K562 (cell line): ENCODE measurements around the gene PDZD2.

Source experiments
- E2F3 ChIP-seq: fragments of 250-450 bp; sonication (Bioruptor Pico); IDR thresholded peaks from 2 replicates; pipeline ENCODE4 v1.4.0; 2020; ENCODE audit warnings: mild to moderate bottlenecking
- HMG20A ChIP-seq: fragments of 450-650 bp; formaldehyde crosslinking; conservative IDR thresholded peaks from 2 replicates; pipeline ENCODE4 v1.4.0; 2020; ENCODE audit warnings: mild to moderate bottlenecking, mixed read lengths
- MECOM ChIP-seq: fragments of 250-450 bp; sonication (Bioruptor Pico); IDR thresholded peaks from 2 replicates; pipeline ENCODE4 v1.8.0; 2022; ENCODE audit warnings: inconsistent platforms
- NFIC ChIP-seq: fragments of 450-650 bp; IDR thresholded peaks from 2 replicates; pipeline ENCODE4 v1.6.1; 2017; ENCODE audit warnings: mild to moderate bottlenecking, inconsistent platforms
- NFXL1 ChIP-seq: fragments of 450-650 bp; formaldehyde crosslinking; IDR thresholded peaks from 2 replicates; pipeline ENCODE4 v1.4.0; 2021; ENCODE audit warnings: mild to moderate bottlenecking
- NR2C2 ChIP-seq, 2 experiments: fragments of 200-800 bp in 1 of 2; sonication (Bioruptor generic) in 1 of 2; sonication (generic) in 1 of 2; formaldehyde crosslinking in 1 of 2; IDR thresholded peaks; 2 replicates each; pipeline versions ENCODE4 v1.6.1 to v1.8.0; 2016 to 2022; ENCODE audit warnings: mild to moderate bottlenecking in 1 of 2, missing compliant biosample characterization in 1 of 2, missing genetic modification characterization in 1 of 2, missing genetic modification reagents in 1 of 2
- RHOXF2B ChIP-seq: fragments of 250-450 bp; sonication (Bioruptor Pico); conservative IDR thresholded peaks from 2 replicates; pipeline ENCODE4 v1.5.1; 2021
- ZBTB1 ChIP-seq: sonication (generic); formaldehyde crosslinking; IDR thresholded peaks from 2 replicates; pipeline ENCODE4 v1.8.1; 2023; ENCODE audit warnings: missing genetic modification reagents, low read depth, mild to moderate bottlenecking, borderline replicate concordance
- ZFP36 ChIP-seq: fragments of 150-350 bp; IDR thresholded peaks from 2 replicates; pipeline ENCODE4 v1.6.1; 2018; ENCODE audit warnings: low read length, low read depth; ENCODE audit not compliant: partially characterized antibody
- TF ChIP-seq, protein P1 (sequence below), 3 experiments: IDR thresholded peaks in 2 of 3; conservative IDR thresholded peaks in 1 of 3; 2 replicates each; pipeline ENCODE4 v1.5.1; 2011 to 2012; ENCODE audit warnings: low read length in 3 of 3, mild to moderate bottlenecking in 3 of 3, control low read depth in 2 of 3, improper control_type of control experiment in 1 of 3, inconsistent platforms in 1 of 3, low read depth in 1 of 3, mixed read lengths in 1 of 3, moderate library complexity in 1 of 3; ENCODE audit not compliant: insufficient read depth in 2 of 3
- TF ChIP-seq, protein P2 (sequence below): sonication (generic); formaldehyde crosslinking; IDR thresholded peaks from 2 replicates; pipeline ENCODE4 v1.8.0; 2022; ENCODE audit warnings: missing genetic modification reagents, mild to moderate bottlenecking, moderate library complexity, borderline replicate concordance
- TF ChIP-seq, protein P3 (sequence below): sonication (generic); formaldehyde crosslinking; IDR thresholded peaks from 2 replicates; pipeline ENCODE4 v1.9.0; 2022; ENCODE audit warnings: mild to moderate bottlenecking, missing genetic modification reagents
- TF ChIP-seq, protein P4 (sequence below): sonication (generic); formaldehyde crosslinking; IDR thresholded peaks from 2 replicates; pipeline ENCODE4 v1.8.0; 2022; ENCODE audit warnings: mild to moderate bottlenecking, missing genetic modification reagents

DNA sequence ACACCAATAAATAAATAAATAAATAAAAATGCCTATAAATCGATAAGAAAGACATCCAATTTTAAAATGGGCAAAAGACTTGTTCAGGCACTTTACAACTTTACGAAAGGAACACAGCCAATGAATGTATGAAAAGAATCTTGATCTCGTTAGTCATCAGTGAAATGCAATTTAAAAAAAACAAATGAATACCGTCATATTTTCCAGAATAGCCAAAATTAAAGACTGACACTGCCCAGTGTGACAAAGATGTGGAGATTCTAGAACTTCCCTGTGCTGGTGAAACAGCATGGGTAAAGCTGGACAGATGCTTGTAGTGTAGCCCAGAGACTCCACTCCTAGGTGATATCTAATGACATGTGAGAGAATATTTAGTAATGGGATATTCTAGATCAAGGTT is 408.1 kb downstream of the PDZD2 start:
- no peak for TF ChIP-seq NR2C2 (CRISPR knock-in tag; IDR thresholded peaks at IDR 0.05)
- no peak for TF ChIP-seq NR2C2 (tag; IDR thresholded peaks at IDR 0.05)
- no peak for TF ChIP-seq HMG20A (CRISPR knock-in tag)
- TF ChIP-seq, protein P1, sequence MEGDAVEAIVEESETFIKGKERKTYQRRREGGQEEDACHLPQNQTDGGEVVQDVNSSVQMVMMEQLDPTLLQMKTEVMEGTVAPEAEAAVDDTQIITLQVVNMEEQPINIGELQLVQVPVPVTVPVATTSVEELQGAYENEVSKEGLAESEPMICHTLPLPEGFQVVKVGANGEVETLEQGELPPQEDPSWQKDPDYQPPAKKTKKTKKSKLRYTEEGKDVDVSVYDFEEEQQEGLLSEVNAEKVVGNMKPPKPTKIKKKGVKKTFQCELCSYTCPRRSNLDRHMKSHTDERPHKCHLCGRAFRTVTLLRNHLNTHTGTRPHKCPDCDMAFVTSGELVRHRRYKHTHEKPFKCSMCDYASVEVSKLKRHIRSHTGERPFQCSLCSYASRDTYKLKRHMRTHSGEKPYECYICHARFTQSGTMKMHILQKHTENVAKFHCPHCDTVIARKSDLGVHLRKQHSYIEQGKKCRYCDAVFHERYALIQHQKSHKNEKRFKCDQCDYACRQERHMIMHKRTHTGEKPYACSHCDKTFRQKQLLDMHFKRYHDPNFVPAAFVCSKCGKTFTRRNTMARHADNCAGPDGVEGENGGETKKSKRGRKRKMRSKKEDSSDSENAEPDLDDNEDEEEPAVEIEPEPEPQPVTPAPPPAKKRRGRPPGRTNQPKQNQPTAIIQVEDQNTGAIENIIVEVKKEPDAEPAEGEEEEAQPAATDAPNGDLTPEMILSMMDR (IDR thresholded peaks at IDR 0.05 in 2 of 3, conservative IDR thresholded peaks at IDR 0.05 in 1 of 3; ENCODE audit: insufficient read depth in 2 of 3, low read depth in 1 of 3, low read length in 3 of 3): no peak
- no peak for TF ChIP-seq RHOXF2B (CRISPR knock-in tag)
- TF ChIP-seq, protein P2, sequence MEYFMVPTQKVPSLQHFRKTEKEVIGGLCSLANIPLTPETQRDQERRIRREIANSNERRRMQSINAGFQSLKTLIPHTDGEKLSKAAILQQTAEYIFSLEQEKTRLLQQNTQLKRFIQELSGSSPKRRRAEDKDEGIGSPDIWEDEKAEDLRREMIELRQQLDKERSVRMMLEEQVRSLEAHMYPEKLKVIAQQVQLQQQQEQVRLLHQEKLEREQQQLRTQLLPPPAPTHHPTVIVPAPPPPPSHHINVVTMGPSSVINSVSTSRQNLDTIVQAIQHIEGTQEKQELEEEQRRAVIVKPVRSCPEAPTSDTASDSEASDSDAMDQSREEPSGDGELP (CRISPR knock-in tag): no peak
- no peak for TF ChIP-seq ZFP36
- TF ChIP-seq, protein P3, sequence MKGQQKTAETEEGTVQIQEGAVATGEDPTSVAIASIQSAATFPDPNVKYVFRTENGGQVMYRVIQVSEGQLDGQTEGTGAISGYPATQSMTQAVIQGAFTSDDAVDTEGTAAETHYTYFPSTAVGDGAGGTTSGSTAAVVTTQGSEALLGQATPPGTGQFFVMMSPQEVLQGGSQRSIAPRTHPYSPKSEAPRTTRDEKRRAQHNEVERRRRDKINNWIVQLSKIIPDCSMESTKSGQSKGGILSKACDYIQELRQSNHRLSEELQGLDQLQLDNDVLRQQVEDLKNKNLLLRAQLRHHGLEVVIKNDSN: no peak
- TF ChIP-seq, protein P4, sequence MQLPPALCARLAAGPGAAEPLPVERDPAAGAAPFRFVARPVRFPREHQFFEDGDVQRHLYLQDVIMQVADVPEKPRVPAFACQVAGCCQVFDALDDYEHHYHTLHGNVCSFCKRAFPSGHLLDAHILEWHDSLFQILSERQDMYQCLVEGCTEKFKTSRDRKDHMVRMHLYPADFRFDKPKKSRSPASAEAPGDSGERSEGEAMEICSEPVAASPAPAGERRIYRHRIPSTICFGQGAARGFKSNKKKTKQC (CRISPR knock-in tag): no peak
- no peak for TF ChIP-seq ZBTB1 (CRISPR knock-in tag)
- TF ChIP-seq MECOM (CRISPR knock-in tag): no peak
- no peak for TF ChIP-seq E2F3 (CRISPR knock-in tag)
- no peak for TF ChIP-seq NFXL1 (CRISPR knock-in tag)
- TF ChIP-seq NFIC: no peak
